Neural cell (in vitro differentiated cells): Measurements from ENCODE around the gene TMEM185B.

Source experiments
- EP300 ChIP-seq: fragments of 450-650 bp; conservative IDR thresholded peaks from 2 replicates; pipeline ENCODE4 v1.6.1; 2014; ENCODE audit warnings: antibody characterized with exemption, mild to moderate bottlenecking, moderate library complexity; ENCODE audit not compliant: poor library complexity, severe bottlenecking
- POLR2AphosphoS5 ChIP-seq: IDR thresholded peaks from 2 replicates; pipeline ENCODE4 v1.6.1; 2012
- SMC3 ChIP-seq: fragments of 450-650 bp; conservative IDR thresholded peaks from 2 replicates; pipeline ENCODE4 v1.6.1; 2014; ENCODE audit warnings: antibody characterized with exemption, mild to moderate bottlenecking, moderate library complexity; ENCODE audit not compliant: poor library complexity
- TF ChIP-seq, protein P1 (sequence below): fragments of 450-650 bp; IDR thresholded peaks from 2 replicates; pipeline ENCODE4 v1.5.1; 2014; ENCODE audit warnings: antibody characterized with exemption, mild to moderate bottlenecking, moderate library complexity; ENCODE audit not compliant: poor library complexity, severe bottlenecking

GRCh38 chr2:120254178-120254577 lies 31.0 kb upstream of the TMEM185B start:
- TF ChIP-seq, protein P1, sequence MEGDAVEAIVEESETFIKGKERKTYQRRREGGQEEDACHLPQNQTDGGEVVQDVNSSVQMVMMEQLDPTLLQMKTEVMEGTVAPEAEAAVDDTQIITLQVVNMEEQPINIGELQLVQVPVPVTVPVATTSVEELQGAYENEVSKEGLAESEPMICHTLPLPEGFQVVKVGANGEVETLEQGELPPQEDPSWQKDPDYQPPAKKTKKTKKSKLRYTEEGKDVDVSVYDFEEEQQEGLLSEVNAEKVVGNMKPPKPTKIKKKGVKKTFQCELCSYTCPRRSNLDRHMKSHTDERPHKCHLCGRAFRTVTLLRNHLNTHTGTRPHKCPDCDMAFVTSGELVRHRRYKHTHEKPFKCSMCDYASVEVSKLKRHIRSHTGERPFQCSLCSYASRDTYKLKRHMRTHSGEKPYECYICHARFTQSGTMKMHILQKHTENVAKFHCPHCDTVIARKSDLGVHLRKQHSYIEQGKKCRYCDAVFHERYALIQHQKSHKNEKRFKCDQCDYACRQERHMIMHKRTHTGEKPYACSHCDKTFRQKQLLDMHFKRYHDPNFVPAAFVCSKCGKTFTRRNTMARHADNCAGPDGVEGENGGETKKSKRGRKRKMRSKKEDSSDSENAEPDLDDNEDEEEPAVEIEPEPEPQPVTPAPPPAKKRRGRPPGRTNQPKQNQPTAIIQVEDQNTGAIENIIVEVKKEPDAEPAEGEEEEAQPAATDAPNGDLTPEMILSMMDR, result no peak
- TF ChIP-seq EP300 (no peak), POLR2AphosphoS5 (no peak), SMC3 (no peak)
